T follicular helper cell (primary cell): ENCODE results near the gene SIN3A.

Source experiments
- DNase-seq: peaks from one replicate; pipeline ENCODE4 v3.0.0-alpha.2; 2020; ENCODE audit warnings: low read depth

The SIN3A gene

GRCh38 chr15:75380773-75381172 lies 70.7 kb downstream of the SIN3A start:
- no peak for DNase-seq

- DNase-seq, result no peak
Measured at GRCh38 chr15:75371901-75372688, 79.4 kb downstream of the SIN3A start.

- DNase-seq, result no peak
Measured at GRCh38 chr15:75371486-75371885, 80.0 kb downstream of the SIN3A start.

- no peak for DNase-seq
Measured at GRCh38 chr15:75369897-75370581, 81.5 kb downstream of the SIN3A start.

GRCh38 chr15:75368689-75369239 lies 82.7 kb downstream of the SIN3A start:
- no peak for DNase-seq

GRCh38 chr15:75367913-75368688 lies 83.4 kb downstream of the SIN3A start, which contains the start of gene MAN2C1:
Gene MAN2C1 (minus strand): TSS chr15:75368607. CDS start chr15:75368583, 24 bp downstream.
- DNase-seq, result peak; percentile 86

- DNase-seq, result no peak
Measured at GRCh38 chr15:75367406-75367912, 84.0 kb downstream of the SIN3A start.

- no peak for DNase-seq
Measured at GRCh38 chr15:75367006-75367405, 84.5 kb downstream of the SIN3A start.

GRCh38 chr15:75366163-75366562 lies 85.3 kb downstream of the SIN3A start:
- no peak for DNase-seq

- DNase-seq, result no peak
Measured at GRCh38 chr15:75364881-75365280, 86.6 kb downstream of the SIN3A start.

GRCh38 chr15:75363786-75364185 lies 87.7 kb downstream of the SIN3A start:
- DNase-seq, result no peak

GRCh38 chr15:75362642-75363249 lies 88.7 kb downstream of the SIN3A start:
- no peak for DNase-seq

GRCh38 chr15:75361989-75362641 lies 89.4 kb downstream of the SIN3A start:
- DNase-seq, result no peak

GRCh38 chr15:75361361-75361988 lies 90.0 kb downstream of the SIN3A start:
- DNase-seq, result no peak

- DNase-seq, result no peak
Measured at GRCh38 chr15:75360856-75361255, 90.6 kb downstream of the SIN3A start.

GRCh38 chr15:75360391-75360790 lies 91.1 kb downstream of the SIN3A start:
- no peak for DNase-seq

GRCh38 chr15:75359537-75360250 lies 91.8 kb downstream of the SIN3A start:
- DNase-seq, result no peak

- no peak for DNase-seq
Measured at GRCh38 chr15:75358771-75359536, 92.5 kb downstream of the SIN3A start.
